NCI-H510A treated with DMSO at 0.1 percent for 48 hours (cell line): ENCODE results near the gene FAM25G.
"Not testable (repeated sequence)": the region's sequence is repeated elsewhere in the genome, so short reads cannot be mapped to it uniquely, and the experiment has no call there.

ENCODE experiments used
- DNase-seq: peaks from one replicate; lab custom pipeline; 2025; lab: John Stamatoyannopoulos, UW

FAM25G gene

GRCh38 chr10:47465216-47465917 is 26.1 kb downstream of the FAM25G start:
- not testable (repeated sequence) for DNase-seq

GRCh38 chr10:47462577-47463358 is 28.7 kb downstream of the FAM25G start:
- not testable (repeated sequence) for DNase-seq

- peak; percentile 13 for DNase-seq
Measured at GRCh38 chr10:47461261-47461687, 30.2 kb downstream of the FAM25G start.

GRCh38 chr10:47458466-47459154 is 32.9 kb downstream of the FAM25G start:
- DNase-seq: no peak

- DNase-seq: no peak
Measured at GRCh38 chr10:47457826-47458225, 33.7 kb downstream of the FAM25G start.

GRCh38 chr10:47457528-47457820 is 34.0 kb downstream of the FAM25G start:
- DNase-seq: no peak

GRCh38 chr10:47456794-47457527 is 34.5 kb downstream of the FAM25G start:
- DNase-seq: no peak

GRCh38 chr10:47456079-47456785 is 35.3 kb downstream of the FAM25G start:
- no peak for DNase-seq

- not testable (repeated sequence) for DNase-seq
Measured at GRCh38 chr10:47455350-47456078, 36.0 kb downstream of the FAM25G start.

GRCh38 chr10:47454780-47455058 is 36.8 kb downstream of the FAM25G start:
- DNase-seq: no peak

- no peak for DNase-seq
Measured at GRCh38 chr10:47454008-47454779, 37.3 kb downstream of the FAM25G start.

GRCh38 chr10:47453141-47454007 is 38.1 kb downstream of the FAM25G start:
- no peak for DNase-seq

GRCh38 chr10:47452495-47453140 is 38.9 kb downstream of the FAM25G start:
- DNase-seq: peak; percentile 46

GRCh38 chr10:47451998-47452494 is 39.5 kb downstream of the FAM25G start:
- DNase-seq: no peak

GRCh38 chr10:47451273-47451997 is 40.1 kb downstream of the FAM25G start:
- DNase-seq: no peak

GRCh38 chr10:47450442-47450841 is 41.1 kb downstream of the FAM25G start:
- DNase-seq: no peak

GRCh38 chr10:47449979-47450378 is 41.5 kb downstream of the FAM25G start:
- no peak for DNase-seq
